Measurements from ENCODE around the gene ECM2.

Gene ECM2

DNA sequence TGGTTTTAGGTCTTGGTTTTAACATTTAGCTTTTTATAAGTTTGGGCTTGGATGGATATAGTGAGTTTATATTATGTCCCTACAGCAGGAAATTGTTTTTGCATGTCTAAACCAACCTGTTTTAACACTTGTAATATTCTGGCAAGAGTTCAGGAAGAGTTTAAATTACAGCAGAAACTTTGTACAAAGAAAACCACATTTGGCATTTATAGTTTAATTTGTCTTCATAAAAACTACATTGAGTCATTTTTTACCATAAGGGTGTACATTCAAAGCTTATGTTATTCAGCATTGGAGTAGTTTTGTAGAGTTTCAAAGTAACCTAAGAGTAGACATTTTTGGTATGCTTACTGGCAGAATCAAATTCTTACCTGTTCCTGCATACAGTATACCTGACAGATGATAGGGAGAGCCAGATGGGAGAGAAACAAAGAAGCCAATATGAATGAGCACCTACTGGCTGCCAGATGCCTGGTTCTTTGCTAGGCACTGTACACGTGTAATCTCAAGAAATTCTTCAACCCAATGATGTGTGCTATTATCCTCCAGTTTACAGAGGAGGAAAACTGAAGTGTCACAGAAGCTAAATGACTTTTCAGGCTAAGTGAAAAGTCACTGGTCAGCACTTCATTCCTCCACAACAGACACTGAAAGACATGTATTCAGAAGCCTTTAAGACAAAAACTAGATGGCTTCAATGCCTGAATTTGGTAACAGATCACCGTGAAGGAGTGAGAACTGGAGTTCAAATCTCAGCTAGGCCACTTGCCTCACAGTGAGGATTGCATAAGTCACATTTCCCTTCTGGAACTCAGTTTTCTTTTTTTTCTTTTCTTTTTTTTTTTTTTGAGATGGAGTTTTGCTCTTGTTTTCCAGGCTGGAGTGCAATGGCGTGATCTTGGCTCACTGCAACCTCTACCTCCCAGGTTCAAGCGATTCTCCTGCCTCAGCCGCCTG, 25.9 kb upstream of the ECM2 start:
- TF ChIP-seq CTCF (IDR thresholded peaks at IDR 0.05), result no peak

DNA sequence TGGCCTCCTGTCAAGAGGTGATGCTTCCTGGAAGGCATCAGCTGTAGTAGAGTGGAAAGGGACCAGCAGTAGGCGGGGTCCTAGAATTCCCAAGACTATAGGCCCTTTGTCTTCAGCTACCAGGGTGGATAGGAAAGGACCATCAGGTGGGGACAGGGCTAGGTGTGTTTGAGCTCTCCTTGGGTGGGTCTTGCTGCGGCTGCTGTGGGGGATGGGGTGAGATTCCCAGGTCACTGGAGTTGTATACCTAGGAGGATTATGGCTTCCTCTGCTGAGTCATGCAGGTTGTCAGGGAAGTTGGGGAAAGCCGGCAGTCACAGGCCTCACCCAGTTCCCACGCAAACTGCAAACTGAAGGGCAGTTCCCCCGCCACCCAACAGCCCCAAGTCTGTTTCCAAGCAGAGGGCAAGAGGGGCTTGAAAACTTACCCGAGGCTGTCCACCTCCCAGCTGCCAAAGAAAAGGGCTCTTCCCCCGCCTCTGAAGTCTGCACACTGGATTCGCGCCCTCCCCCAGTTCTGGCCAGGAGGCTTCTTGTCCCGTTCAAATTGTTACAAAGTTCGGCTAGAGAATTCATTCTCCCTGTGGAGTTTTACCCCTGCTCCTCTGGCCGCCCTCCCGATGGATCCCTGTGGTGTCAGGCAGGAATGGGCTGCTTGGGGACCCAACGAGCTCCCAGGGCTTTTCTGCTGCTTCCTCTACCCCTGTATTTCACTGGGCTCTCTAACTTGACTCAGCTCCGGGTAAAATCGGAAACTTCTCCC, 23.0 kb upstream of the ECM2 start:
- TF ChIP-seq CTCF (IDR thresholded peaks at IDR 0.05), result no peak

- no peak for TF ChIP-seq CTCF (IDR thresholded peaks at IDR 0.05)
Measured at GRCh38 chr9:92550765-92551164, 15.0 kb upstream of the ECM2 start.

- no peak for TF ChIP-seq CTCF (IDR thresholded peaks at IDR 0.05)
Measured at GRCh38 chr9:92547356-92547755, 11.6 kb upstream of the ECM2 start.

DNA sequence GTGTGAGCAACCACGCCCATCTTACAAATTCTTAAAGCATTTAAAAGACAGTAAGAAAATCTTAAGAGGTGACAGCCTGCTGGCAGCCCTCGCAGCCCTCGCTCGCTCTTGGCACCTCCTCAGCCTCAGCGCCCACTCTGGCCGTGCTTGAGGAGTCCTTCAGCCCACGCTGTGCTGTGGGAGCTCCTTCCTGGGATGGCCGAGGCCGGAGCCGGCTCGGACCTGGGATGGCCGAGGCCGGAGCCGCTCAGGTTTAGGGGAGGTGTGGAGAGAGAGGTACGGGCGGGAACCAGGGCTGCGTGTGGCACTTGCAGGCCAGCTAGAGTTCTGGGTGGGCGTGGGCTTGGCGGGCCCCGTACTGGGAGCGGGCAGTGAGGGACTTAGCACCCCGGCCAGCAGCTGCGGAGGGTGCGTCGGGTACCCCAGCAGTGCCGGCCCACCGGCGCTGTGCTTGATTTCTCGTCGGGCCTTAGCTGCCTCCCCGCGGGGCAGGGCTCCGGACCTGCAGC, 9.3 kb upstream of the ECM2 start:
- no peak for TF ChIP-seq CTCF (IDR thresholded peaks at IDR 0.05)

DNA sequence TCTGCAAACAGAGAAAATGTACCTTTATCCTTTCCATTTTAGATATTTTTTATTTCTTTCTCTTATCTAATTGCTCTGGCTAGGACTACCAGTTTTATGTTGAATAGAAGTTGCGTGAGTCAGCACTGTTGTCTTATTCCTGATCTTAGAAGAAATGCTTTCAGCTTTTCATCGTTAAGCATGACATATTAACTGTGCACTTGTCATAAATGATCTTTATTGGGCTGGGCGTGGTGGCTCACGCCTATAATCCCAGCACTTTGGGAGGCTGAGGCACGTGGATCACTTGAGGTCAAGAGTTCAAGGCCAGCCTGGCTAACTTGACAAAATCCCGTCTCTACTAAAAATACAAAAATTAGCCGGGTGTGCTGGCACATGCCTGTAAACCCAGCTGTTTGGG, 8.2 kb upstream of the ECM2 start:
- no peak for TF ChIP-seq CTCF (IDR thresholded peaks at IDR 0.05)

DNA sequence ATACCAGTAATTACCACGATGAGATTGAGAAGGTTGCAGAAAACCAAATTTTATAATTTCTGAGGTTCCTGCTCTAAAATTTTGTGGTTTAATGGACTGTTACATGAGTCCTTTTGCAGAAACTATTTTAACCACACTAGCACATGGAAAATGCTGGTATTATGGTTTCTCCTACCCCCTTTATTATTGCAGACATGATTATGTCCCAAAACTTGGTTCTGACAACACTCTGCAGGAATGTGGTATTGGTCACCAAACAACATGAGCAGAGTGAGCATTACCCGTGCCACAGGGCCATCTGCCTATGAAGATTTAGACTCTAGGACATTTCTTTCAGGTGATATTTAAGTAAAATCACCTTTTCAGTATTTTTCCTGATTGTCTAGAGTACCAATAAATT, 2.8 kb upstream of the ECM2 start:
- TF ChIP-seq CTCF (IDR thresholded peaks at IDR 0.05), result no peak
